ENCODE measurements around the gene TBC1D2B.

The TBC1D2B gene

DNA sequence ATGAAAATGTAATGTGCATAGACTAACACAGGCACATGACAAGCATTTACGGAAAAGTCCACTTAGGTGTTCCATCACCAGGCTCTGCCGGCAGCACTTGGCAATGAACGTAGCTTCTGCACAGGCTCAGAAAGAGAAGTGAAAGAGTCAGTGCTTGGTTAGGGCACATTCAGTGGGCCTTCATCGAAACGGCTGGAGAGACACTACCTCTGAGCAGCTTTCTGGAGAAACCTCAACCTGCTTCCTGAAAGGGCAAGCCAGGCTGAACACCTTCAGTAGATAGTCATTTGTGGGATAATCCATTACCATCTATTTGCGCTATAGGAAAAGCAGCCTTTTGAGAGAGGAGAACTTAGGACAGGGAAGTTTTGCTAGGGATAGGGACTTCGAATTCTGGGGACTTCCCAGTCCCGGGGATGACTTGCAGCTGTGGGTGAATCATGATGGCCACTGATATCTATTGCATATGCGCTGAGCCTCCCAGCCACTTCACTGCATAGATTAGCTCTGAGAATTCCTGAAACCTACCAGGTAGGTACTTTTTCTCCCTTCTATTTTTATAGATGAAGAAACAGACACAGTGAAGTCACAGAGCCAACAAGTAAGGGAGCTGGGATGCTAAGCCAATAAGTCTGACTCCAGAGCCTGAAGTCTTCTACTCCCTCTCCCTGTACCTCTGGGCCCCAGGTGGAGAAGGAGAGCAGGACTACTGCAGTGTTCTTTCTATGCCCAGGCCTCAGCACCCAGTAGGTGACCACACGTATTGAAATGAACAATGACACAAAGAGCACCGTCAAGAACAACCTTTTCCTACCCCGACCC, 10.7 kb upstream of the TBC1D2B start:
- no peak overlapping the region for H3K4me3 ChIP-seq (replicated peaks; ENCODE audit: low read depth, low read length)
- no peak for DNase-seq (ENCODE audit: extremely low read depth, low read depth)
- no peak for TF ChIP-seq CTCF (IDR thresholded peaks at IDR 0.05; ENCODE audit: low read depth, low read length, missing control alignments)

DNA sequence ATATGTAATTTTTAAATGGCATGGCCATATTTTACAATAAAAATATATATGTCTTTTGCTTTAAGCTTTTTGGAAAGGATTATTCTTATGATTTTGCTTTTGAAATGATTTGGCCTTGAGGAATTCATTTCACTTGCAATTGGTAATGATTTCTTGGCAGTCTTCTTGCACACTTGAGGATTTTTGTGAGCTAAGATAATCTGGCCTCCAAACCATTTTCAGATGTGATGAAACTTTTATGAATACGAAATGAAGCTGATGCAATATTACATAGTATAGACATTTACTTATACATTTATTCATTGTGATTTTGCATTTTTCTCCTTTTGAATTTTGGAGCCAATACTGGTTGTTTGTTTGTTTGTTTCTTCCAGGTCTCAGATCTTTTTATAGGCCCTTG, 8.4 kb upstream of the TBC1D2B start:
- H3K4me3 ChIP-seq (replicated peaks; ENCODE audit: low read depth, low read length) = no peak overlapping the region
- no peak for TF ChIP-seq CTCF (IDR thresholded peaks at IDR 0.05; ENCODE audit: low read depth, low read length, missing control alignments)
- no peak for DNase-seq (ENCODE audit: extremely low read depth, low read depth)

DNA sequence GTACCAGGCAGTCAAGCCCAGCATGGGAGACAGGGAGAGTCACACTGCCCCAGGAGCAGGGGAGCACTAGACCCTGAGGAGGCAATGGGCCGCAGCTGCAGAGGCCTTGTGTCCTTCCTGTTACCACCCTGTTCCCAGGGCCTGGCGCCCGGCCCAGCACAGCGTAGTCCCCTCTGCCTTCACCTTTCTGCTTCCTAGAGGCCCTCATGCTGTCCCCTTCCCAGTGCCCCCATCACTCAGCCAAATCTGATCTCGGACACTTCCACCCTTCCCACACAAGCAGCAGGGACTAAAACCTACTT, 6.9 kb upstream of the TBC1D2B start:
- no peak for TF ChIP-seq CTCF (IDR thresholded peaks at IDR 0.05; ENCODE audit: low read depth, low read length, missing control alignments)
- H3K4me3 ChIP-seq (replicated peaks; ENCODE audit: low read depth, low read length) = no peak overlapping the region
- no peak for DNase-seq (ENCODE audit: extremely low read depth, low read depth)

GRCh38 chr15:78083687-78084448, 6.4 kb upstream of the TBC1D2B start:
- DNase-seq (ENCODE audit: extremely low read depth, low read depth) = no peak
- TF ChIP-seq CTCF (IDR thresholded peaks at IDR 0.05; ENCODE audit: low read depth, low read length, missing control alignments) = no peak
- H3K4me3 ChIP-seq (replicated peaks; ENCODE audit: low read depth, low read length) = no peak overlapping the region

DNA sequence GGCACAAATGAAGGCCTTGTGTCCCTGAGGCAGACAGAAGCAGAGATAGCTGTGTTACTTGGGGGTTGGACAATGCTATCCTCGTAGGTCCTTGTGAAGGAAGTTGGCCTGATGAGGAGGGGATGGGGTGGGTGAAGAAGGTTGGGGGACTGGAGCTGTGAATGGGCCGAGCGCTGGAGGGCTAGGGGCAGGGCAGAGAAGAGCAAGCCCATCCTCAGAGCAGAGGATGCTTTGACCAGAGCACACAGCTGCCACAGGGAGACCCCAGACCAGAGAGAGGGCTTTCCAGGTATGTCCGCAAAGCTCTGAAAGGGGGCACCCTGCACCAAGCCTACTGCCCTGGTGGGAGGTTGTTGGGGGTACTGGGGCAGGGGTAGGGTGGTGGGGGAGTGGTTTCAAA, 5.7 kb upstream of the TBC1D2B start:
- TF ChIP-seq CTCF (IDR thresholded peaks at IDR 0.05; ENCODE audit: low read depth, low read length, missing control alignments) = no peak
- no peak for DNase-seq (ENCODE audit: extremely low read depth, low read depth)
- H3K4me3 ChIP-seq (replicated peaks; ENCODE audit: low read depth, low read length) = no peak overlapping the region

DNA sequence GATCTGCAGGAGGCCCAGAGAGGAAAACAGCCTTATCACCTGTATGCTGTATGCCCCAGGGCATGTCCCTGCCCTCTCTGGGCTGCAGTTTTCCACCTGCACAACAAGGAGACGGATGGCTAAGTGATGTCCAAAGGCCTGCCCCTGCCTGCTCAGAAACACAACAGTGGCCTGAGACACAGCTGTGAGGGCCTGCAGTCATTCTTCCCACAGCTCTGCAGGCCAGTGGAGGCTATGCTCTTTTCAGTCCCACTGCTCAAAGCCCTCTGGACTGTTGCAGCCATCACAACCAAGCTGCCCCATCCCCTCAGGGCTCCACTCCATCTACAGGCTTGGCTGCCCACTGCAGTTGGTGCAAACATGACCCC, 5.2 kb upstream of the TBC1D2B start:
- DNase-seq (ENCODE audit: extremely low read depth, low read depth) = no peak
- TF ChIP-seq CTCF (IDR thresholded peaks at IDR 0.05; ENCODE audit: low read depth, low read length, missing control alignments) = no peak
- no peak overlapping the region for H3K4me3 ChIP-seq (replicated peaks; ENCODE audit: low read depth, low read length)

Data from HFF-Myc (cell line).